H1 (cell line): ENCODE measurements around the gene FLT1. TPM values are rescaled to one million over a fixed set of nuclear protein-coding genes. Genes with fewer than 3 reads are reported as not detected.
A peak's percentile ranks its signal among the peaks of the same experiment; 100 is the strongest.

Experiments
- TBP ChIP-seq: IDR thresholded peaks from 2 replicates; pipeline ENCODE4 v1.6.1; 2011; ENCODE audit warnings: low read depth, low read length, improper control_type of control experiment
- TEAD4 ChIP-seq: IDR thresholded peaks from 2 replicates; pipeline ENCODE4 v1.6.1; 2012; ENCODE audit warnings: low read depth, low read length, inconsistent platforms, mixed read lengths
- polyA plus RNA-seq, 7 experiments: library from polyadenylated mRNA; depleted of rRNA in 3 of 7; stranded (reverse) in 5 of 7; unstranded in 2 of 7; fragments of >200 nt in 5 of 7; fragments of 200-250 nt in 2 of 7; gene quantifications; 1 replicate in 5 of 7; 2 replicates in 1 of 7; 4 replicates in 1 of 7; pipeline versions ENCODE4 v1.2.1 to v1.2.3, GENCODE V29; 2011 to 2013; ENCODE audit warnings: missing spikeins in 2 of 7, mixed read lengths in 2 of 7
- total RNA-seq: library from RNA; stranded (reverse); fragmentation: NEBNext Ultra II Directional; extraction: Animal tissue kit (Norgen Biotek cat#: 25700); gene quantifications from 2 replicates; pipeline ENCODE4 v1.2.1, GENCODE V29; 2021

FLT1 gene
- total and polyA plus RNA-seq, 2 of the 8 experiments (the other 6 are each of a cell fraction or from before 2014, with no cell fraction given), result 19.7 to 90.2 TPM

GRCh38 chr13:28455580-28456194, 39.2 kb downstream of the FLT1 start (continued):
- TF ChIP-seq TEAD4 (peak; percentile 70; the same call in 1 of the 2 replicates), TBP (no peak)
